ENCODE measurements around the gene PPP2R5E.

Gene PPP2R5E

DNA sequence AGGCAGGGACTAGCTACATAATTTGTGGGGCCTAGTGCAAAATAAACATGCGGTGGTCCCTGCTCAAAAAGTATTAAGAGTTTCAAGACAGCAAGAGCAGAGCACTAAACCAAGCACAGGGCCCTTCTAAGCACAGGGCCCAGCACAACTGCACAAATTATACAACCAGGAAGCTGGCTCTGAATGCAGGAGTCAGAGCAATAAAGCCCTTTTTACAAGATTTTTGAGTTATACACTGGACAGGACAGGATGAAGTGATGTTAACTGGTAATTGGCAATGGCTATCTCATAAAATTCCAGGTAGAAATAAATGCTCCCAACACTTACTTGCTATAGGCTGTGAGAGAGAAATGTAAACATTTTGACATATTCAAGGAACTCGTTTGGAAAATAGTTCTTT, 138.3 kb downstream of the PPP2R5E start:
- TF ChIP-seq, protein P1, sequence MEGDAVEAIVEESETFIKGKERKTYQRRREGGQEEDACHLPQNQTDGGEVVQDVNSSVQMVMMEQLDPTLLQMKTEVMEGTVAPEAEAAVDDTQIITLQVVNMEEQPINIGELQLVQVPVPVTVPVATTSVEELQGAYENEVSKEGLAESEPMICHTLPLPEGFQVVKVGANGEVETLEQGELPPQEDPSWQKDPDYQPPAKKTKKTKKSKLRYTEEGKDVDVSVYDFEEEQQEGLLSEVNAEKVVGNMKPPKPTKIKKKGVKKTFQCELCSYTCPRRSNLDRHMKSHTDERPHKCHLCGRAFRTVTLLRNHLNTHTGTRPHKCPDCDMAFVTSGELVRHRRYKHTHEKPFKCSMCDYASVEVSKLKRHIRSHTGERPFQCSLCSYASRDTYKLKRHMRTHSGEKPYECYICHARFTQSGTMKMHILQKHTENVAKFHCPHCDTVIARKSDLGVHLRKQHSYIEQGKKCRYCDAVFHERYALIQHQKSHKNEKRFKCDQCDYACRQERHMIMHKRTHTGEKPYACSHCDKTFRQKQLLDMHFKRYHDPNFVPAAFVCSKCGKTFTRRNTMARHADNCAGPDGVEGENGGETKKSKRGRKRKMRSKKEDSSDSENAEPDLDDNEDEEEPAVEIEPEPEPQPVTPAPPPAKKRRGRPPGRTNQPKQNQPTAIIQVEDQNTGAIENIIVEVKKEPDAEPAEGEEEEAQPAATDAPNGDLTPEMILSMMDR (IDR thresholded peaks at IDR 0.05; ENCODE audit: low read depth, low read length) = no peak

DNA sequence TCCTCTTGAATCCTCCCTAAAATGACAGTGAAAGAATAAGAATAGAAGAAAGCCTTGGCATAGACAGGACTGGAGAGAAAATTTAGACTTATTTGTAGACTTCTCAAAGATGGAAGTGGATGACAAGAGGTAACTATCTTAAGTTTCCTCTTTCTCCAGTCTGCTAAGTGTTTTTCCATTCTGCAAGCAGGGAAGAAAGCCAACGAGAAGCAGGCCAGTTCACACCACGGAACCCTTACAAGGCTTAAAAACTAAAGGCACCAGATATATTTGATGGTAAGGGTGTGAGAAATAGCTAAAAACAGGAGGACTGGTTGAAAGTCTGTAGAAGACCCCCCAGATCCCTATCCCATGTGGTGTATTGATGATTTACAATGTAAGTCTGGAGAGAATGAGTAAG, 141.5 kb downstream of the PPP2R5E start:
- TF ChIP-seq, protein P1 (IDR thresholded peaks at IDR 0.05; ENCODE audit: low read depth, low read length) = no peak
- H3K4me3 ChIP-seq (ENCODE audit: low read depth, low read length) = no peak overlapping the region

More for the DNA sequence above, 138.3 kb downstream of the PPP2R5E start:
- no peak overlapping the region for H3K4me3 ChIP-seq (ENCODE audit: low read depth, low read length)

DNA sequence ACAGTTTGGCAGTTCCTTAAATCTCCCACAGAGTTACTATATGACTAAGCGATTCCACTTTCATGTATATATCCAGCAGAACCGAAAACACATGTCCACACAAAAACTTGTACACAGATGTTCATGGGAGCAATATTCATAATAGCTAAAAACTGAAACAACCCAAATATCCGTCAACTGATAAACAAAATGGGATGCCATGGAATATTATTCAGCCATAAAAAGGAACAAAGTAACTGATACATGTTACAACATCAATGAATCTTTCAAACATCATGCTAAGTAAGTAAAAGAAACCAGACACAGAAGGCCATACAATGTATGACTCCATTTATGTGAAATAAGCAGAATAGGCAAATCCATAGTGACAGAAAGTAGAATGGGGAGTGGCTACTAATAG, 144.2 kb downstream of the PPP2R5E start:
- TF ChIP-seq, protein P1 (IDR thresholded peaks at IDR 0.05; ENCODE audit: low read depth, low read length) = no peak
- no peak overlapping the region for H3K4me3 ChIP-seq (ENCODE audit: low read depth, low read length)

DNA sequence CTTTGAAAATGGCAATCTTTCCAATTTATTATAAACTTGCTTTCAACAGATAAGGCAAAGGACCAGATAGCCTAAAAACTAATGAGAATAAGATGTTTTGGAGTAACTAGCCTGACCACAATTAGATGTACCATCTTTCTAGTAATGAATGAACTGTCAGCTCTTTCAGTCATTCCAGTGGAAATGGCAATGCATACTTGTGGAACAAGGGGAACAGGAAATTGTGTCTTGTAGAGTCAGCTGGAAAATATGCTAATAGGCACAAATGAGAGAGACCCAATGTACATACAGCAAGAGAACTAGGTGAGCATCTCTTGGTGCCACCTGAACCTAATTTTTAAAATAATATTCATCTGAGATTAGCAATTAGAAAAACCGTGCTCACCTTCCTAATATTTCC, 148.3 kb downstream of the PPP2R5E start:
- TF ChIP-seq, protein P1 (IDR thresholded peaks at IDR 0.05; ENCODE audit: low read depth, low read length) = no peak
- no peak overlapping the region for H3K4me3 ChIP-seq (ENCODE audit: low read depth, low read length)

DNA sequence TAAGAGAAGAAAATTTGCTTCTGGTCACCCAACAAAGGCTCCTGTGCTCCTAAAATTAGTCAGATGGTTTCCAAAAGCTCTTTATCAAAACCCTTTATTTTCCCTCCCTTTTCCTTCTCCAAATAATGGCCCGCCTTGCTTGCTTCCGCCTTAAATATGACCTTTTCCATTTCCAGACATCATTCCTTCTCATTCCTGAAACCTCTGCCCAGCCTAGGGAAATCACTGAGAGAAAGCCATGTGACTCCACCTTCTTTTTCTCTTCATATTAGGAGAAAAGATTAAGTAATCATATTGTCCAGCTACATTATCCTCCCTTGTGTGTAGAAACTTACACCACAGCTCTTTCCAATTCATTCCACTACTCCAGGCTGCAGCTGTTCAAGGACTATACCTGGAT, 148.7 kb downstream of the PPP2R5E start:
- H3K4me3 ChIP-seq (ENCODE audit: low read depth, low read length) = no peak overlapping the region
- TF ChIP-seq, protein P1 (IDR thresholded peaks at IDR 0.05; ENCODE audit: low read depth, low read length) = no peak

DNA sequence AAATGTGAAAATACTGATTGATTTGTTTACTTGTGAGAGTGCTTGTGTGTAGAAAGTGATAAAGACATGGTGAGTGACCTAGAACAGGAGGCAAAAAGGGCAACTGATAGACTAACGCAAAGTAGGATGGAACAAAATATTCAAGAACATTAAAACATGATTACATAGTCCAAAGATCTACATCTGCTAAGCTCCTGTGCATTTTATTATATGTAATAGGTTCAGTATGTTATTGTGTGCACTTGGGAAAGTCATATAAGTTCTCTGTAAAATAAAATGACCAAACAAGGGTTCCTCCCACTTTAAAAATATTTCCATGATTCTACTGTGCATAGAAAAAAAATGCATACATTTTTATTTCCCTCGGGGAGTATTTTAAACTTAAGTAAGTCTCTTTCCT, 150.2 kb downstream of the PPP2R5E start:
- TF ChIP-seq, protein P1 (IDR thresholded peaks at IDR 0.05; ENCODE audit: low read depth, low read length) = no peak
- no peak overlapping the region for H3K4me3 ChIP-seq (ENCODE audit: low read depth, low read length)

DNA sequence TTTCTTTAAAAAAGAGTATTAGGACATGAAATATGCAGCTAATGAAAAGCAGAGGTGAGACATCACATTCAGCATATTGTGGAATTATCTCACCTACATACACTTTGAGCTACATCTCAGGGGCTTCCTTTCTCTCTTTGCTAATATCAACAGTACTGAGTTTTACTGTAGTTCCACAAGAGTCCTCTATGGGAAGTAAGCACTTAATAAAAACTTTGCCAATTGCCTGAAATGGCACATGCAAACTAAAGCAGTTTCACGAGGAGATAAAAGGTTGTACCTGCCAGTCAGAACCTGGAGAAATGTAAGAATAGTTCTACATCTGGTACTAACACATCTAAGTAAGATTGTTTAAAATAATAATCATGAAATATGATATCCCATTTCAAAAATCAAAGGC, 150.9 kb downstream of the PPP2R5E start:
- H3K4me3 ChIP-seq (ENCODE audit: low read depth, low read length) = no peak overlapping the region
- TF ChIP-seq, protein P1 (IDR thresholded peaks at IDR 0.05; ENCODE audit: low read depth, low read length) = no peak
